ENCODE data around the gene STK32A.

The STK32A gene

GRCh38 chr5:147418613-147419012 is 183.8 kb downstream of the STK32A start:
- DNase-seq (ENCODE audit: low read depth in 2 of 2), result no peak

- DNase-seq (ENCODE audit: low read depth in 2 of 2), result no peak
Measured at GRCh38 chr5:147426640-147427327, 192.0 kb downstream of the STK32A start.

DNA sequence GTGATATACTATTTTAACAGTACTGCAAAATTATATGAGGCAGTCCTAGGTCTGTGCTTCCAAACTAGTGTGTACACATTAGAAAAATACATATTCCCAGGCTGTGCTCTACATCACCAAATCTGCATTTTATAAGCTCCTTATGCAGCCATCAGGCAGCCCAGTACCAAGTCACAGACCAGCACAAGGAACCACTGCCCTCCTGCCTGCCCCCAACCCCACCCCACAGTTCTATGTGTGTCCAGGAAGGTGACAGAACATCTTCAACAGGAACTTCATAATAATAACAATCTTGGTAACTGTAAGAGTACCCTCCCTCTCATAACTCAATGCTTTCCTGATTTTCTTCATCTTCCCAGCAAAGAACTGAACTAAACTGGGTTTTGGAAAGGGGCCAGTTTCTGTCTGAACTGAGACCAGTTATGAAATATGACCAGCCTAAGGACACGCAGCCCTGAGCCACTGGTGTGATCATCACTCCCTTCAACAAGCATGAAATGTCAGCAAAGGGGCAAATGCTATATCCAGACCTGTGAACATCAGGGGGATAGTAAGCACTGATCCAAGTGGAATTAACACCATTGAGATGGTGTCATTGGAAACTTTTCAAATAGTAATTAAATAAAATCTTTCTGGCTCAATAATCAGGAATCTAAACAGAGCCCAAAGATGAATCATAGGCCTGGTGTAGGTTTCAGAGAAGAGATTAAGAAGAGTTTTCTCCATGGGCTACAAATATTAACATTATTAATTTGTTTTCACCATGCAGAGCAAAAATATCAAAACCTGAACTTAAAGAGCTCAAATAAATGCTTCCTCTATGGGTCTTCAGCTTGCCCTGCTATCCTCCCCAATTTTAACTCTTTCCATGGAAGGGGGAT is 192.9 kb downstream of the STK32A start:
- no peak for DNase-seq (ENCODE audit: low read depth in 2 of 2)

GRCh38 chr5:147430628-147431027 is 195.8 kb downstream of the STK32A start:
- DNase-seq (ENCODE audit: low read depth in 2 of 2), result no peak

GRCh38 chr5:147431586-147431985 is 196.8 kb downstream of the STK32A start:
- DNase-seq (ENCODE audit: low read depth in 2 of 2), result no peak

DNA sequence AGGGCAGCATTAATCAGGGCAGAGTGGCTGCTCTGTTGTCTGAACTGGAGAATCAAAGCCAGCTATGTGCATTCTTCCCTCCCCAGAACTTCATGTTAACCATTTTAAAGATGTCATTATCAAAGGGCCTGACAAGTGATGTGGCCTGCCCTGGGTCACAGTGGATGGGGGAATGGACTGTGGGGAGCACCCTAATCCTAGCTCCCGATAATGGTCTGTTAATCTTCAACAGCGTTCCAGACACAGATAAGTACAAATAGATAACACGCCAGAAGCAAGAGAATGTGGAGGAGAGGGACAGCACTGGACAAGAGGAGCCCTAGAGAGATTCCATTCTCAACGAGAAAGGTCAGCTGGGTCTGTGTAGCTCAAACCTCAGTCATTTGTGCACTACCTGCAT is 197.5 kb downstream of the STK32A start:
- no peak for DNase-seq (ENCODE audit: low read depth in 2 of 2)

DNA sequence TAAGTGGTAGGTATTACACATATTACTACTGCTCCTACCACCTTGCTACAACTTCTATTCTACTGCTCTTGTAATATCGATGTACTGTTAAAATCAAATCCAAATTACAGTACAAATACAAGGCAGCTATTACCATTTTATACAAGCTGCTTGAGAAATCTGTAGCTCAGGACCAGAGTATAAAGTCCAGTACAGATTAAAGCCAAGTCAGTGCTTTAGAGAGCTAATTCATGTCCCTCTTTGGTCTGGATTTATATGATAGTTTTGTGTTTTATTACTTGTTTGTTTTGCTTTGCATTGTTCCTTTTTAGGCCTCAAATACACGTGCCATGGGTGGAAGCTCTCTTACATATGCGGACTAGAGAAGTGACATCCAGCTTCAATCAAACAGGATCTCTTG is 199.2 kb downstream of the STK32A start:
- no peak for DNase-seq (ENCODE audit: low read depth in 2 of 2)

GRCh38 chr5:147436596-147436995 is 201.8 kb downstream of the STK32A start:
- DNase-seq (ENCODE audit: low read depth in 2 of 2), result no peak

- DNase-seq (ENCODE audit: low read depth in 2 of 2), result no peak
Measured at GRCh38 chr5:147437161-147437596, 202.4 kb downstream of the STK32A start.

Data from stimulated activated CD4-positive, alpha-beta T cell treated with anti-CD3 and anti-CD28 coated beads, Interleukin-1b, Interleukin-23, amount 100 ng/mL, for 4 hours (primary cell).